Measurements from ENCODE around the gene JUP. TPM values are rescaled to one million over a fixed set of nuclear protein-coding genes. Genes with fewer than 3 reads are reported as not detected.

The JUP gene
- total RNA-seq, 2 donors from 2014 or later: 234 to 256 TPM

GRCh38 chr17:41762841-41763240, 23.7 kb downstream of the JUP start:
- DNase-seq (ENCODE audit: low spot score): no peak
- Histone ChIP-seq H3K27me3 (no peaks in the 10 kb centered on the region), H3K4me3 (no peak overlapping the region), H3K9me3 (no peaks in the 10 kb centered on the region), H3K36me3 (peaks cover 94% of the 10 kb centered on the region), H3K4me1 (no peaks in the 10 kb centered on the region), H3K27ac (no peak overlapping the region)
- TF ChIP-seq CTCF (IDR thresholded peaks at IDR 0.05): no peak

GRCh38 chr17:41762391-41762790, 24.1 kb downstream of the JUP start:
- no peaks in the 10 kb centered on the region for H3K9me3 ChIP-seq
- DNase-seq (ENCODE audit: low spot score): no peak
- TF ChIP-seq CTCF (IDR thresholded peaks at IDR 0.05): no peak
- H3K4me1 ChIP-seq: no peaks in the 10 kb centered on the region
- H3K4me3 ChIP-seq: no peak overlapping the region
- no peaks in the 10 kb centered on the region for H3K27me3 ChIP-seq
- H3K27ac ChIP-seq: no peak overlapping the region
- peaks cover 94% of the 10 kb centered on the region for H3K36me3 ChIP-seq

GRCh38 chr17:41760878-41761277, 25.6 kb downstream of the JUP start:
- Histone ChIP-seq H3K27me3 (no peaks in the 10 kb centered on the region), H3K27ac (no peak overlapping the region), H3K4me3 (no peak overlapping the region), H3K9me3 (no peaks in the 10 kb centered on the region), H3K4me1 (no peaks in the 10 kb centered on the region), H3K36me3 (peaks cover 93% of the 10 kb centered on the region)
- no peak for TF ChIP-seq CTCF (IDR thresholded peaks at IDR 0.05)
- no peak for DNase-seq (ENCODE audit: low spot score)

- Histone ChIP-seq H3K27me3 (no peaks in the 10 kb centered on the region), H3K36me3 (peaks cover 88% of the 10 kb centered on the region), H3K9me3 (no peaks in the 10 kb centered on the region), H3K4me1 (no peaks in the 10 kb centered on the region), H3K27ac (no peak overlapping the region), H3K4me3 (no peak overlapping the region)
- DNase-seq (ENCODE audit: low spot score): no peak
- TF ChIP-seq CTCF (IDR thresholded peaks at IDR 0.05): no peak
Measured at GRCh38 chr17:41758601-41759000, 27.9 kb downstream of the JUP start.

GRCh38 chr17:41754066-41754465, 32.4 kb downstream of the JUP start:
- TF ChIP-seq CTCF (IDR thresholded peaks at IDR 0.05): no peak
- no peak for DNase-seq (ENCODE audit: low spot score)
- peak overlapping the region in 1 of 2 donors; percentile 4 for H3K27ac ChIP-seq
- peaks cover 0 to 5% of the 10 kb centered on the region in 2 donors for H3K4me1 ChIP-seq
- H3K36me3 ChIP-seq: peaks cover 46% of the 10 kb centered on the region
- no peaks in the 10 kb centered on the region for H3K27me3 ChIP-seq
- H3K9me3 ChIP-seq: no peaks in the 10 kb centered on the region
- no peak overlapping the region for H3K4me3 ChIP-seq

GRCh38 chr17:41751288-41751687, 35.2 kb downstream of the JUP start:
- H3K9me3 ChIP-seq: no peaks in the 10 kb centered on the region
- no peak for DNase-seq (ENCODE audit: low spot score)
- peaks cover 0 to 5% of the 10 kb centered on the region in 2 donors for H3K4me1 ChIP-seq
- no peak for TF ChIP-seq CTCF (IDR thresholded peaks at IDR 0.05)
- no peaks in the 10 kb centered on the region for H3K27me3 ChIP-seq
- H3K36me3 ChIP-seq: peaks cover 22% of the 10 kb centered on the region
- H3K4me3 ChIP-seq: no peak overlapping the region
- H3K27ac ChIP-seq: no peak overlapping the region

All from right atrium auricular region (tissue), 2 donors.